Osteocyte (in vitro differentiated cells): ENCODE measurements around the gene ACSM2A. TPM values are rescaled to one million over a fixed set of nuclear protein-coding genes. Genes with fewer than 3 reads are reported as not detected.
"Not testable (repeated sequence)": the region's sequence is repeated elsewhere in the genome, so short reads cannot be mapped to it uniquely, and the experiment has no call there.

Source experiments
- DNase-seq: peaks from one replicate; pipeline ENCODE4 v3.0.0; 2021; ENCODE audit warnings: mixed read lengths; ENCODE audit not compliant: unreplicated experiment; ENCODE audit errors: extremely low spot score
- H3K27ac Mint-ChIP-seq: one replicate; pipeline ENCODE4 v1.8.0; 2021; ENCODE audit warnings: mild to moderate bottlenecking, mixed read lengths; ENCODE audit not compliant: unreplicated experiment
- H3K27me3 Mint-ChIP-seq: one replicate; pipeline ENCODE4 v1.8.0; 2021; ENCODE audit warnings: mixed read lengths; ENCODE audit not compliant: unreplicated experiment
- H3K36me3 Mint-ChIP-seq: one replicate; pipeline ENCODE4 v1.8.0; 2021; ENCODE audit warnings: mixed read lengths; ENCODE audit not compliant: unreplicated experiment
- H3K4me1 Mint-ChIP-seq: one replicate; pipeline ENCODE4 v1.8.0; 2021; ENCODE audit warnings: mixed read lengths; ENCODE audit not compliant: unreplicated experiment
- H3K4me3 Mint-ChIP-seq: one replicate; pipeline ENCODE4 v1.8.0; 2021; ENCODE audit warnings: mild to moderate bottlenecking, moderate library complexity, mixed read lengths; ENCODE audit not compliant: unreplicated experiment
- H3K9me3 Mint-ChIP-seq: one replicate; pipeline ENCODE4 v1.8.0; 2021; ENCODE audit warnings: mixed read lengths; ENCODE audit not compliant: unreplicated experiment
- CTCF ChIP-seq: fragments of 200-600 bp; sonication (generic); IDR thresholded peaks from 2 replicates; pipeline ENCODE4 v1.5.0; 2021; ENCODE audit warnings: antibody characterized with exemption, mild to moderate bottlenecking, moderate library complexity
- total RNA-seq: library from RNA; stranded (reverse); gene quantifications from 2 replicates; pipeline ENCODE4 v1.2.1, GENCODE V29; 2021

Gene ACSM2A
- total RNA-seq, 1 donor from 2014 or later = not detected

DNA sequence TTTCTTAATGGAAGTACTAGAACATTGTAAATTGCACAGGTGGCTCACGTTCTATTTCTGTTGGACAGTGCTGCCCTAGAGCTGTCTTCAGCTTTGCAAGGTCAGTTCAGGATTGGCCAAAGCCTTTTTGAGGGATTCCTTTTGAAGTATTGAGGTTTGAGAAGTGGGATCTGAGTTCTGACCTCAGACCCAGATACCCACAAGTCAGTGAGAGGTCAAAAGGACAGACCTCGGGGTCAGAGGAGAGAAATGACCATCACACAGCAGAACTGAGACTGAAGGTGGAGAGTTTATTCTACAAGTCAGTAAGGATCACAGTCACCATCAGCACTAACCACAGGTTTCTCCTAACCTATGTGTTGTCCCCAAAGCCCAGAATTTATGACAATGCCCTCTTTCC, 40.3 kb upstream of the ACSM2A start:
- Mint-ChIP-seq H3K36me3 (no peaks in the 10 kb centered on the region), H3K4me3 (no peak overlapping the region), H3K27me3 (no peaks in the 10 kb centered on the region), H3K4me1 (peaks cover 5% of the 10 kb centered on the region), H3K9me3 (peaks cover 3% of the 10 kb centered on the region), H3K27ac (no peak overlapping the region)
- no peak for DNase-seq
- TF ChIP-seq CTCF = no peak

DNA sequence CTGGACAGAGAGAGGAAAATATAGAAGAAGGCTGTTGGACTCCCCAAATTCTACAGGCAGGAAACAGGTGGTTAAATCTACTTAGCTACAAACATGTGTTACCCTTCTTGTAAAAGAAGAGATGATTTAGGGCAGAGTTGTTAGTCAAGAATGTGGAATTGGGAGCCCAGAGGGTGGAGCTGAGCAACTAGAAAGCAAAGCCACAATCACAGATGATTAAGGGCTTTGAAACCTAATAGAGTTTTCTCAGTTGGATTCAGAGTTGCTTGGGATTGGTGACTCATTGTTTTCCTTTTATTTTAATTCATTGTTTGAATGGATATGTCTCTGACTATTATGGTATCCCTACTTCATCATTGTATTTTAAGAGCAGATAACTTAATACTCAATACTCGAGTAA, 35.8 kb upstream of the ACSM2A start:
- TF ChIP-seq CTCF = no peak
- no peaks in the 10 kb centered on the region for H3K4me1 Mint-ChIP-seq
- H3K9me3 Mint-ChIP-seq = peaks cover 7% of the 10 kb centered on the region
- H3K27me3 Mint-ChIP-seq = no peaks in the 10 kb centered on the region
- H3K36me3 Mint-ChIP-seq = no peaks in the 10 kb centered on the region
- H3K27ac Mint-ChIP-seq = no peak overlapping the region
- no peak for DNase-seq
- H3K4me3 Mint-ChIP-seq = no peak overlapping the region

DNA sequence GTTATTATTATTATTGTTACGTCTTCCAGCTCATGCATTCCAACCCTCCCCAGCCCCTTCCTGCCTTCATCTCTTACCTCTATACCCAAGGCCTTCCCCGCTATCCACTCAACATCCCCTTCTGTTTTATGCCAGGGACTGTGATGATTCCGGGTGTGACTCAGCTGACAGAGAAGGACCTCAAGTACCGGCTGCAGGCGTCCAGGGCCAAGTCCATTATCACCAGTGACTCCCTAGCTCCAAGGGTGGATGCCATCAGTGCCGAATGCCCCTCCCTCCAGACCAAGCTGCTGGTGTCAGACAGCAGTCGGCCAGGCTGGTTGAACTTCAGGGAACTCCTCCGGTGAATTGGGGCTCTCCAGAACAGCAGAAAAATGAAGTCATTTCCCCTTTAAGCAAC, 32.2 kb upstream of the ACSM2A start:
- H3K27ac Mint-ChIP-seq, H3K4me1 Mint-ChIP-seq, H3K4me3 Mint-ChIP-seq, H3K36me3 Mint-ChIP-seq, H3K27me3 Mint-ChIP-seq, DNase-seq: not testable (repeated sequence)
- peaks cover 10% of the 10 kb centered on the region for H3K9me3 Mint-ChIP-seq

- H3K27me3 Mint-ChIP-seq, H3K27ac Mint-ChIP-seq, DNase-seq, H3K4me3 Mint-ChIP-seq, H3K36me3 Mint-ChIP-seq, H3K4me1 Mint-ChIP-seq: not testable (repeated sequence)
- H3K9me3 Mint-ChIP-seq = peaks cover 17% of the 10 kb centered on the region
Measured at GRCh38 chr16:20421748-20422147, 29.6 kb upstream of the ACSM2A start.

GRCh38 chr16:20423772-20424128, 27.6 kb upstream of the ACSM2A start:
- peaks cover 12% of the 10 kb centered on the region for H3K9me3 Mint-ChIP-seq
- H3K27ac Mint-ChIP-seq, H3K4me1 Mint-ChIP-seq, H3K36me3 Mint-ChIP-seq, DNase-seq, H3K27me3 Mint-ChIP-seq, H3K4me3 Mint-ChIP-seq: not testable (repeated sequence)

- Mint-ChIP-seq H3K4me3 (no peak overlapping the region), H3K36me3 (no peaks in the 10 kb centered on the region)
- no peak for TF ChIP-seq CTCF
Measured at GRCh38 chr16:20424129-20424866, 27.0 kb upstream of the ACSM2A start.

DNA sequence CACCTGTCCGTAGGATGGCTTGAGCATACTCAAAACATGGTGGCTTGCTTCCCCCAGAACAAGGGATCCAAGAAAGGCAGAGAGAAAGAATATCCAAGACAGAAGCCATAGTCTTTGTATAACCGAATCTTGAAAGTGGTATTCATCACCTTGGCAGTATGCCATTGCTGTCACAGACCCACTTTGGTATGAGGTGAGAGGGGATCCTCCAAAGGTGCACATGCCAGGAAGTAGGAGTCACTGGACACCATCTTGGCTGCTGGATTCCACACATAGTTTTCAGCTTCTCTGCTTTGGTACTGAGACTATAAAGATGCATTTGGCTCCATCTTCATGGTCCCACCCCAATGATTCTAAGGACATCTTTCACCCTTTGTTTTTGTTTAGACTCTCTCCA, 23.9 kb upstream of the ACSM2A start:
- H3K27me3 Mint-ChIP-seq, H3K36me3 Mint-ChIP-seq, H3K4me1 Mint-ChIP-seq, H3K4me3 Mint-ChIP-seq, H3K27ac Mint-ChIP-seq, DNase-seq: not testable (repeated sequence)
- peaks cover 12% of the 10 kb centered on the region for H3K9me3 Mint-ChIP-seq

More at GRCh38 chr16:20424129-20424866, 27.0 kb upstream of the ACSM2A start:
- Mint-ChIP-seq H3K27ac (no peak overlapping the region), H3K4me1 (no peaks in the 10 kb centered on the region), H3K27me3 (no peaks in the 10 kb centered on the region), H3K9me3 (peaks cover 12% of the 10 kb centered on the region)
- DNase-seq = no peak

DNA sequence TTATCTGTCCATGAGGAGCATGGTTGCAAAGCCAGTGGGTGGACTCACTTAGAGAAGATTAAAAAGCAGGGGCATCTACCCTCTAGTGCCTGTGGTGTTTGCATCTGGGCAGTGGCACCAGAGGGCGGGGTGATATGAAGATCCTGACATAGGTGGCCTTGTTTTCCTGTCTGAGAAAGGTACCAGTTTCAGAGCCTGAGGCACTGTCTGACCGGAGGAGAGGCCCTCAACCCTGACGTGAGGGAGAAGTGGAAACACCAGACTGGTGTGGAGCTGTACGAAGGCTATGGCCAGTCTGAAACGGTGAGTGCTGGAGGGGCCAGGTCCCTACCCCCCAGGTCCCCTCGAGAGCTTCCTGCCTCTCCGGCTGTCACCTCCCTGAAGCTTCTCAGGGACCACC, 21.8 kb upstream of the ACSM2A start:
- DNase-seq, H3K4me1 Mint-ChIP-seq, H3K9me3 Mint-ChIP-seq, H3K4me3 Mint-ChIP-seq, H3K27ac Mint-ChIP-seq, H3K36me3 Mint-ChIP-seq, H3K27me3 Mint-ChIP-seq: not testable (repeated sequence)

DNA sequence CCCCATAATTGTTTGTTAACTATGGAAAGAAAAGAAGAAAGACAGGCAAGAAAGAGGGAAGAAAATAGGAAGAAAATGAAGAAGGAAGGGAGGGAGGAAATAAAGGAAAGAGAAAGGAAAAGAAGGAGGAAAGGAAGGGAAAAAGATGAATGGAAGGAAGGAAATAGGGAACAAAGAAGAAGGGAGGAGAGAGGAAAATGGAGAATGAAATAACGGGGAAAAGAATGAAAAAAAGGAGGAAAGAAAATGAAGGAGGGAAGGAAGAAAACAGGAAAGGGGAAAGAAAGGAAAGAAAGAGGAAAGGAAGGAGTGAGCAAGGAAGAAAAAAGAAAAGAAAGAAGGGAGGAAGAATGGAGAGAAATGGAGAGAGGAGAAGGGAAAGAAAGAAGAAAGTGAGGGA, 20.8 kb upstream of the ACSM2A start:
- H3K27ac Mint-ChIP-seq, H3K9me3 Mint-ChIP-seq, H3K36me3 Mint-ChIP-seq, H3K4me3 Mint-ChIP-seq, H3K4me1 Mint-ChIP-seq, DNase-seq, H3K27me3 Mint-ChIP-seq: not testable (repeated sequence)
